Osteoblast (primary cell): ENCODE measurements around the gene SUSD4. TPM values are rescaled to one million over a fixed set of nuclear protein-coding genes. Genes with fewer than 3 reads are reported as not detected.

Experiments
- DNase-seq: peaks from one replicate; pipeline ENCODE4 v3.0.0; 2011; ENCODE audit warnings: low spot score, mixed read lengths; ENCODE audit not compliant: insufficient read length; ENCODE audit errors: missing footprints
- H2AFZ ChIP-seq: 2 replicates; pipeline ENCODE4 v1.6.0; 2011; ENCODE audit warnings: mild to moderate bottlenecking, low read length
- H3K27ac ChIP-seq: 2 replicates; pipeline ENCODE4 v1.5.1; 2011; ENCODE audit warnings: mild to moderate bottlenecking, low read depth, low read length, moderate library complexity
- H3K27me3 ChIP-seq: 2 replicates; pipeline ENCODE4 v1.6.0; 2012; ENCODE audit warnings: mild to moderate bottlenecking, control low read depth, inconsistent platforms, low read length, moderate library complexity; ENCODE audit not compliant: insufficient read depth
- H3K36me3 ChIP-seq: 2 replicates; pipeline ENCODE4 v1.5.1; 2011; ENCODE audit warnings: mild to moderate bottlenecking, low read length, control low read depth, moderate library complexity; ENCODE audit not compliant: insufficient read depth
- H3K4me1 ChIP-seq: 2 replicates; pipeline ENCODE4 v1.5.1; 2011; ENCODE audit warnings: mild to moderate bottlenecking, low read length, control low read depth, moderate library complexity; ENCODE audit not compliant: insufficient read depth
- H3K4me2 ChIP-seq: 2 replicates; pipeline ENCODE4 v1.6.0; 2011; ENCODE audit warnings: mild to moderate bottlenecking, low read length; ENCODE audit not compliant: insufficient read depth
- H3K4me3 ChIP-seq: fragments of 200-600 bp; sonication (generic); 3 replicates; pipeline ENCODE4 v1.5.1; 2012; ENCODE audit warnings: mild to moderate bottlenecking, low read length, inconsistent platforms; ENCODE audit not compliant: insufficient read depth
- H3K79me2 ChIP-seq: 2 replicates; pipeline ENCODE4 v1.6.0; 2012; ENCODE audit warnings: mild to moderate bottlenecking, low read length, control low read depth, inconsistent platforms; ENCODE audit not compliant: insufficient read depth
- H3K9me3 ChIP-seq: 2 replicates; pipeline ENCODE4 v1.5.1; 2011; ENCODE audit warnings: low read depth, low read length, control low read depth
- H4K20me1 ChIP-seq: 2 replicates; pipeline ENCODE4 v1.6.0; 2012; ENCODE audit warnings: mild to moderate bottlenecking, low read length, control low read depth; ENCODE audit not compliant: insufficient read depth
- total RNA-seq: library from RNA; depleted of rRNA; stranded (reverse); fragments of >200 nt; gene quantifications from 2 replicates; pipeline ENCODE4 v1.2.3, GENCODE V29; 2012
- TF ChIP-seq, protein P1 (sequence below): IDR thresholded peaks from 2 replicates; pipeline ENCODE4 v1.5.1; 2011; ENCODE audit warnings: mild to moderate bottlenecking, low read depth, low read length, moderate library complexity; ENCODE audit errors: extremely low read depth

Gene SUSD4
- total RNA-seq, 1 donor, result not detected

DNA sequence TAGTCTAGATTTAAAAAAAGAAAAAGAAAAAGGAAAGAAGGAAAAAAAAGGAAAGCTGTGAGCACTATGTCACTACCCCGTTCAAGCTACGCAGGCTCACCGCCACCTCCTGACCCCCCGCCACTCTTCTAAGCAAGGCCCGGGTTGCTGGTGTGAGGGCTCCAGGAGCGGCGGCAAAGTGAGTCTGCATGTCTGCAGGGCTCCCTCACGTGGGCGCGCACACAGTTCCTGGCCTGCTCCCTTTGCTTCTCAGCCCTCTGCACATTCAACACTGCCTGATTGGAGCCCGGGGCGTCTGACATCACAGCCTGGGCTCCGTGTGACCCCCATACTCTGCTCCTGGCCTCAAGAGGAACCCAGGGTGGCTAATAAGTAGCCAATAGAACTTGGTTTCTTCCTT, 139.5 kb downstream of the SUSD4 start:
- Histone ChIP-seq H2AFZ (no peak overlapping the region), H4K20me1 (no peaks in the 10 kb centered on the region), H3K9me3 (no peaks in the 10 kb centered on the region), H3K4me1 (peaks cover 7% of the 10 kb centered on the region), H3K36me3 (no peaks in the 10 kb centered on the region), H3K4me3 (no peak overlapping the region), H3K27ac (no peak overlapping the region), H3K79me2 (no peaks in the 10 kb centered on the region), H3K4me2 (no peak overlapping the region), H3K27me3 (peaks cover 3% of the 10 kb centered on the region)
- TF ChIP-seq, protein P1, sequence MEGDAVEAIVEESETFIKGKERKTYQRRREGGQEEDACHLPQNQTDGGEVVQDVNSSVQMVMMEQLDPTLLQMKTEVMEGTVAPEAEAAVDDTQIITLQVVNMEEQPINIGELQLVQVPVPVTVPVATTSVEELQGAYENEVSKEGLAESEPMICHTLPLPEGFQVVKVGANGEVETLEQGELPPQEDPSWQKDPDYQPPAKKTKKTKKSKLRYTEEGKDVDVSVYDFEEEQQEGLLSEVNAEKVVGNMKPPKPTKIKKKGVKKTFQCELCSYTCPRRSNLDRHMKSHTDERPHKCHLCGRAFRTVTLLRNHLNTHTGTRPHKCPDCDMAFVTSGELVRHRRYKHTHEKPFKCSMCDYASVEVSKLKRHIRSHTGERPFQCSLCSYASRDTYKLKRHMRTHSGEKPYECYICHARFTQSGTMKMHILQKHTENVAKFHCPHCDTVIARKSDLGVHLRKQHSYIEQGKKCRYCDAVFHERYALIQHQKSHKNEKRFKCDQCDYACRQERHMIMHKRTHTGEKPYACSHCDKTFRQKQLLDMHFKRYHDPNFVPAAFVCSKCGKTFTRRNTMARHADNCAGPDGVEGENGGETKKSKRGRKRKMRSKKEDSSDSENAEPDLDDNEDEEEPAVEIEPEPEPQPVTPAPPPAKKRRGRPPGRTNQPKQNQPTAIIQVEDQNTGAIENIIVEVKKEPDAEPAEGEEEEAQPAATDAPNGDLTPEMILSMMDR, result no peak
- DNase-seq, result no peak

DNA sequence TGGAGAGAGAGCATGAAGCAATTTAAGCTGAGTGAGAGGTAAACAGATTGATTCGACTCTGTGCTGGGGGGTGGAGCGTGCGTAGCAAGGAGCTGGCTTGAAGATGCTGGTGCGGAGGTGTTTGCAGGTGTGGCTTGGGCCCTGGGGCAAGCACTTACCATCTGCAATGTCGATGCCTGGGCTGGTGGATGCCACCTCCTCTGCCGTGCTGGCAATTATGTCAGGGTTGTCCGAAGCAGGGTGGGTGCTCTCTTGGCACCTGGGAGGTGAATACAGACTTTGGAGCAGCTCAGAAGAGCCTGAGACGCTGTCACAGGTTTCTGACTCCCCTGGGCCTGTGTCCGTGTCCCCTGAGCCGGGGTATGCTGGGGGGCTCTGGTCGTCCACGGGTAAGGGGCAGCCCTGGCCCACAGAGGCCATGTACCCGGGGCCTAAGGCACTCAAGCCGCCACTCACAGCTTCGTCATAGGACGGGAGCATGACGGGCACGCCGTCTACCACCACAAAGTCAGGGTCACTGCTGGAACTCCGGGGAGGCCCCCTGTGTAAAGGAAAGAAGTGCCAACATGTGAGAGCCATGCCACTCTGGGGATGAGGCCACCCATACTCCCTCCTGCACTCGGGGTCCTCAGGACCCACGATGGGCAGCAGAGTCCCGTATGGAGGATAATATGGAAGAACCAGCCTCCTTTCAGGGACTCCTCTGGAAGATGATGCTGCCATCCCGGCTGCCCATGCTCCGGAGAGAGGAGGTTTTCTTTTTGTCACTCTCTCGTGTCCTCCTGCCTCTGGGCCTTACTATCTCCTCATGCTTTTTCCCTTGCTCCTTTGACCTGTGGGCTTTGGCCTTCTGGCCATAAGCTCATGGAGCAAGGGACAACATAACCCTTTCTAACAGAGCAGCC, 140.6 kb downstream of the SUSD4 start:
- peak; percentile 44 for DNase-seq
- Histone ChIP-seq H3K4me3 (no peak overlapping the region), H3K79me2 (no peaks in the 10 kb centered on the region), H4K20me1 (no peaks in the 10 kb centered on the region), H3K4me2 (no peak overlapping the region), H2AFZ (no peak overlapping the region), H3K36me3 (no peaks in the 10 kb centered on the region), H3K9me3 (peaks cover 3% of the 10 kb centered on the region), H3K4me1 (no peaks in the 10 kb centered on the region), H3K27me3 (peaks cover 7% of the 10 kb centered on the region), H3K27ac (no peak overlapping the region)
- TF ChIP-seq, protein P1, result no peak

DNA sequence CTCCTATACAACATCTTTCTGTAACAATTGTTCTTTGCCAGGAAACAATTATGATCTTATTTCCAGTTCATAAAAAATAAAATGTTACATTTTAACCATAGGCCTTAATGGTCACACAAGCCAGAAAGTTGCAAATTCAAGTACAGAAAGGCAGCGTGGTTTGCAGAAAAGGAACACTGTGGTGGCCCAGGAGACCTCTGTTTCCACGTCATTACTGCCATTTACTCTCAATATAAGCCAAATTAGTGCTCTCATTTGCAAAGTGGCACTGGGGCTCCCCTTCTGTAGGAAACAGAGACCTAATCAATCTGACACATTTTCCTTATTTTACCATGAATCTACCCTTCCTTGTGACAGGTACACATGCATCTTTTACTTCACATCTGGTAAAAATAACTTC, 141.6 kb downstream of the SUSD4 start:
- DNase-seq, result peak; percentile 18
- no peak overlapping the region for H2AFZ ChIP-seq
- no peaks in the 10 kb centered on the region for H4K20me1 ChIP-seq
- TF ChIP-seq, protein P1, result no peak
- no peaks in the 10 kb centered on the region for H3K4me1 ChIP-seq
- H3K79me2 ChIP-seq, result no peaks in the 10 kb centered on the region
- H3K4me2 ChIP-seq, result no peak overlapping the region
- no peaks in the 10 kb centered on the region for H3K36me3 ChIP-seq
- H3K27ac ChIP-seq, result no peak overlapping the region
- H3K9me3 ChIP-seq, result peaks cover 3% of the 10 kb centered on the region
- no peak overlapping the region for H3K4me3 ChIP-seq
- H3K27me3 ChIP-seq, result peaks cover 7% of the 10 kb centered on the region

DNA sequence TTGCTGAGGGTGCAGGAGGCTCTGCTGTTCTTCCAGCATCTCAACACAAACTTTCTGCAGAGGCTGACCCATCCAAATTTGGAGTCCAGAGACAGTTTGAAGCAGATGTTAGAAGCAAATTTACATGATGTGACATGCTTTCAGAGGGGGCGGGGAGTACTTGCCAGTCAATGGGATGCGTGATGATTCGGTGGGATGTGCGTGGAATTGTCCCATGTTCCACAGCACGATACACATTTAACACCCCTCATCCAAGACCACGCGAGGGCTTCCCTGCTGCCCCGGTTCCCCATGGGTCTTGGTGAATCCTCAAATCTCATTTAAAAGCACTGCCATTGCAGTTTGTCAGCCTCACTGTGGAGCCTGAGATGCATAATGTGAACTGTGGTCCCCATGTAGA, 142.3 kb downstream of the SUSD4 start:
- no peaks in the 10 kb centered on the region for H4K20me1 ChIP-seq
- no peak overlapping the region for H3K27ac ChIP-seq
- no peak overlapping the region for H3K4me3 ChIP-seq
- H2AFZ ChIP-seq, result no peak overlapping the region
- no peaks in the 10 kb centered on the region for H3K79me2 ChIP-seq
- no peak overlapping the region for H3K4me2 ChIP-seq
- no peaks in the 10 kb centered on the region for H3K36me3 ChIP-seq
- no peaks in the 10 kb centered on the region for H3K4me1 ChIP-seq
- H3K27me3 ChIP-seq, result peaks cover 7% of the 10 kb centered on the region
- peaks cover 3% of the 10 kb centered on the region for H3K9me3 ChIP-seq
- TF ChIP-seq, protein P1, result no peak
- peak; percentile 30 for DNase-seq
